Measurements from ENCODE around the gene ADGRV1.
"Not testable (repeated sequence)": the region's sequence is repeated elsewhere in the genome, so short reads cannot be mapped to it uniquely, and the experiment has no call there.

ADGRV1 gene

DNA sequence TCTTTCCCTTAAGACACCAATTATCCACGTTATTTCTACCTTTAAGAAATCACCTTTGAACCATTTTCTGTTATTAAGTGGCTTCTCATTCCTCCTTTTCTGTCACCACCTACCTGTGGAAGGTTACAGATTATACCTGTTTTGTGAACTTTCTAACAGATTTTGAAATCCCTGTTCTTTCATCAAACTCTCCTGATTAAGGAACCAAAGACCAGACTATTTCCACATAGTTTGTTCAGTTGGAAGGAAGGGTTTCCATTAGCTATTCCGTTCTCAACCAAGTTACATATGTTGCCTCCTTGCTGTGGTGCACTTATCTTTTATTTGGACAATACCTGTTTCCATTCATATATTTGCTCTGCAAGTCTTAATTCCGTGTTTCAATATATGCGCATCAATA lies 343.6 kb downstream of the ADGRV1 start:
- Histone ChIP-seq H3K4me1 (no peaks in the 10 kb centered on the region), H3K4me3 (no peak overlapping the region), H3K36me3 (replicated peaks) (no peaks in the 10 kb centered on the region), H3K27me3 (ENCODE audit: low read depth) (no peaks in the 10 kb centered on the region), H3K9me3 (no peaks in the 10 kb centered on the region)
- in situ Hi-C loops (cut with MboI; ENCODE audit: low sequenced_read_pairs) = no loop called here
- DNase-seq (ENCODE audit: low spot score in 2 of 2) = no peak

DNA sequence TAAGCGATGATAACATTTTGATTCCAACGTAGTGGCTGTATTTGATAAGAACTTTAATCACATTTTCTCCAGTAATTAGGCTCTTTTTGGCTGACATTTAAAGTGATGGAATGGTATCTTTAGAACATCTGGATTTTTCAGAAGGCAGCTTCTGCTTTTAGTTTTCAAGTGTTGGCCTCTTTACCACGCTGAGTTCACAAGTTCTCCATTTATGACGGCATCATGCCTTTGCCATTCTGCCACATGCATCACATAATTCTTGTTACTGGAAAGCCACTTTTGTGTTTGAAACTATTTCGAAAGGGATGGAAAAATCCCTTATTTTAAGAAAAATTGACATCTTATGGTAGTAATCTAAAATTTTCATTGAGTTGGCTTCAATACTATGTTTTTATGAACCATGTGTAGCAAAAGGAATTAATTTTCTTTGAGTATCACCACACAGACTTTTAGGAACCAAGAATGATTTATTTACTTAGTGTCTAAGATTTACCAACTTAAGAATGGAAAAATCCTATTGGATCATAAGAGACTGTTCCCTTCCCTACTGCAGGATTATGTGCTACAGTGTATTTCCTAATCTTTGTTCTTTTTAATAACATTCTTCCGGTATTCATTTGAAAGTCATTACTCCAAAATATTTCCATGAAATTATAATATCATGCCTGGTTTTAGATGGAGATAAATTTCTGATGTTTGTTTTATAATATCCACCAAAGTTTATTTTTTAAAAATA lies 344.2 kb downstream of the ADGRV1 start:
- Histone ChIP-seq H3K9me3 (no peaks in the 10 kb centered on the region), H3K4me3 (no peak overlapping the region), H3K36me3 (replicated peaks) (no peaks in the 10 kb centered on the region), H3K27me3 (ENCODE audit: low read depth) (no peaks in the 10 kb centered on the region), H3K4me1 (no peaks in the 10 kb centered on the region)
- in situ Hi-C loops (cut with MboI; ENCODE audit: low sequenced_read_pairs) = no loop called here
- no peak for DNase-seq (ENCODE audit: low spot score in 2 of 2)

DNA sequence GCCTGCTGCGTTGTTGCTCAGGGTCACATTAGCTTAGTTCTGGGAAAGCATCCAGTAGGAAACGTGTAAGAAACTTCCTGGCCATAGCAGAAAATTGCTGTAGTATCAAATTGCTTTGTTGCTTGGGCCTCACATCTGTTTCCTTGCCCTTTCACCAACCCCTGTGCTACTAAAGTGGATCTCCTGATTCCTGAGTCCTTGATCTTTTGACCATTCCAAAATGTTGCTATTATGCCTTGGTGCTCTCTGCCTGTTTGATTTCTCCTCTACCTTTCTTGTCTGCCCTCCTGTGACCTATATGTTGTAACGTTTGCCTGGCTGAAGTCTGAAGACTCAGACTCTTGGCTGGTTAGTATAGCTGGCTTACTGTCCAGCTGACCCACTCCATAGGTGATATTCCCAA lies 350.5 kb downstream of the ADGRV1 start:
- Histone ChIP-seq H3K4me1 (peaks cover 4% of the 10 kb centered on the region; the same call in 1 of the 2 replicates), H3K9me3 (no peaks in the 10 kb centered on the region), H3K4me3 (no peak overlapping the region), H3K27me3 (ENCODE audit: low read depth) (no peaks in the 10 kb centered on the region), H3K36me3 (replicated peaks) (no peaks in the 10 kb centered on the region)
- in situ Hi-C loops (cut with MboI; ENCODE audit: low sequenced_read_pairs) = no loop called here
- DNase-seq (ENCODE audit: low spot score in 2 of 2) = no peak

DNA sequence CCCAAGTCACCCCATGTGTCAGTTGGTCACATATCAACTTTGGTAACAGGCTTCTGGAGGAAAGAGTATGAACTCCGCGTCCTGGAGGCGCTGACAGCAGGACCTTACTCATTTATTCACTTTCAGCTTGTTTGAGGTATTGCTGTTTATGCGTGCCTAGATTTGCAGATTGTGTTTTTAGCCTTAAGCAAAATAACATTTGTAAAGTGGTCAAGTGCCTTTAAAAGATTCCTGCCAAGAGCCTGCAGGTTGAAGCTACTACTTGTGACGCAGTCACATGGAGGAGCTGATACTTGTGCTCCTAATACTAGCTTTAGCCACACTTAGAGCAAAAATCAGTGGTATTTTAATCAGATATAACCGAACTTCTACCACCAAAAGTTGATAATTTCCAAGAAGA lies 351.3 kb downstream of the ADGRV1 start:
- in situ Hi-C loops (cut with MboI; ENCODE audit: low sequenced_read_pairs) = no loop called here
- Histone ChIP-seq H3K4me1 (peaks cover 4% of the 10 kb centered on the region; the same call in 1 of the 2 replicates), H3K9me3 (no peaks in the 10 kb centered on the region), H3K4me3 (no peak overlapping the region), H3K36me3 (replicated peaks) (no peaks in the 10 kb centered on the region), H3K27me3 (ENCODE audit: low read depth) (no peaks in the 10 kb centered on the region)
- DNase-seq (ENCODE audit: low spot score in 2 of 2) = no peak

DNA sequence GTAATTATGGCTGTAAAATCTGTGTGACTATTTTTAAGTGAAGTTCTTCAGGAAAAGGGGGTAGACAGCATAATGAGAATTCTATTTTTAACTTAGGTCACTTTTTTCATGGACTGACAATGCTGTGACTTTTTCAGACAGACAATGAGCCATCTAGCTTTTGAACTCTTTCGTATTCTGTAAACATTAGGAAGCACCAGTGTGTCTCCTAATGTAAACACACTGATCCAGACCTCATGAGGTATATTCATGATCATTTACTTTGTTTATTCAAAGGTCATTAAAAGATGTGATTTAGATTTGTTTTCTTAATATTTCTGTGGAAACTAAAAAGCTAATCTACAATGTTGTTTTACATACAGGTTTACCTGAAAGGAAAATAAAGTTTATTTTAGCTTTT lies 352.6 kb downstream of the ADGRV1 start:
- H3K27me3 ChIP-seq (ENCODE audit: low read depth) = no peaks in the 10 kb centered on the region
- no peaks in the 10 kb centered on the region for H3K9me3 ChIP-seq
- in situ Hi-C loops (cut with MboI; ENCODE audit: low sequenced_read_pairs) = no loop called here
- DNase-seq (ENCODE audit: low spot score in 2 of 2) = no peak
- peaks cover 4% of the 10 kb centered on the region; the same call in 1 of the 2 replicates for H3K4me1 ChIP-seq
- H3K4me3 ChIP-seq = no peak overlapping the region
- H3K36me3 ChIP-seq (replicated peaks) = no peaks in the 10 kb centered on the region

DNA sequence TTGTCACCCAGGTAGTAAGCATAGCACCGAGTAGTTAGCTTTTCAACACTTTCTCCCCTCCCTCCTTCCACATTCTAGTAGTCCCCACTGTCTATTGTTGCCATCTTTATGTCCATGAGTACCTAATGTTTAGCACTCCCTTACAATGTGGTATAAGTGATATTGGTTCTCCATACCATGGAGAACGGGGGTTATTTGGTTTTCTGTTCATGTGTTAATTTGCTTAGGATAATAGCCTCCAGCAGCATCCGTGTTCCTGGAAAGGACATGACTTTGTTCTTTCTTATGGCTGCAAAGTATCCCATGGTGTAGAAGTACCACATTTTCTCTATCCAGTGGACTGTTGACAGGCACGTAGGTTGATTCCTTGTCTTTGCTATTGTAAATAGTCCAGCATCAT lies 353.9 kb downstream of the ADGRV1 start:
- in situ Hi-C loops (cut with MboI; ENCODE audit: low sequenced_read_pairs) = no loop called here
- H3K36me3 ChIP-seq (replicated peaks) = no peaks in the 10 kb centered on the region
- peaks cover 4% of the 10 kb centered on the region; the same call in 1 of the 2 replicates for H3K4me1 ChIP-seq
- no peak overlapping the region for H3K4me3 ChIP-seq
- H3K27me3 ChIP-seq (ENCODE audit: low read depth) = no peaks in the 10 kb centered on the region
- H3K9me3 ChIP-seq = no peaks in the 10 kb centered on the region
- DNase-seq (ENCODE audit: low spot score in 2 of 2) = peak; percentile 21 to 75

DNA sequence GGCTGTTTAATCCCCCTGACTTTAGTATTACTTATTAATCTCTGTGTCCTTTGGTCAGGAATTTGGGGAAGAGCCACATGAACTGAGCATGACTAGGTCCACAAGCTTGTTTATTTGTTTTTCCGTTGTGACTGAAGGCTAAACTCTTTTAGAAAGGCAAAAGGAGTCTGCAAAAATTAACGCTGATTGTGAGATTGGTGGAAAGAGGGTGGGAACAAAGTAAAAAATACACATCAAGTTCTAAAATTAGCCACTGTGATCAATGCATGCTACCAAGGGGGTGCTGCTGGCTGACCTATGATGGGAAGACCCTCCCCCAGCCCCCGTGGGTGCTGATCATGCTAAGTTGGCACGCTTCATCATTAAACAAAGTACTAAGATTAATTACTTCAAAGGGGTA lies 356.8 kb downstream of the ADGRV1 start:
- no peak for DNase-seq (ENCODE audit: low spot score in 2 of 2)
- Histone ChIP-seq H3K27me3 (ENCODE audit: low read depth) (no peaks in the 10 kb centered on the region), H3K4me1 (peaks cover 4% of the 10 kb centered on the region; the same call in 1 of the 2 replicates), H3K36me3 (replicated peaks) (no peaks in the 10 kb centered on the region), H3K4me3 (no peak overlapping the region), H3K9me3 (no peaks in the 10 kb centered on the region)
- in situ Hi-C loops (cut with MboI; ENCODE audit: low sequenced_read_pairs) = no loop called here

DNA sequence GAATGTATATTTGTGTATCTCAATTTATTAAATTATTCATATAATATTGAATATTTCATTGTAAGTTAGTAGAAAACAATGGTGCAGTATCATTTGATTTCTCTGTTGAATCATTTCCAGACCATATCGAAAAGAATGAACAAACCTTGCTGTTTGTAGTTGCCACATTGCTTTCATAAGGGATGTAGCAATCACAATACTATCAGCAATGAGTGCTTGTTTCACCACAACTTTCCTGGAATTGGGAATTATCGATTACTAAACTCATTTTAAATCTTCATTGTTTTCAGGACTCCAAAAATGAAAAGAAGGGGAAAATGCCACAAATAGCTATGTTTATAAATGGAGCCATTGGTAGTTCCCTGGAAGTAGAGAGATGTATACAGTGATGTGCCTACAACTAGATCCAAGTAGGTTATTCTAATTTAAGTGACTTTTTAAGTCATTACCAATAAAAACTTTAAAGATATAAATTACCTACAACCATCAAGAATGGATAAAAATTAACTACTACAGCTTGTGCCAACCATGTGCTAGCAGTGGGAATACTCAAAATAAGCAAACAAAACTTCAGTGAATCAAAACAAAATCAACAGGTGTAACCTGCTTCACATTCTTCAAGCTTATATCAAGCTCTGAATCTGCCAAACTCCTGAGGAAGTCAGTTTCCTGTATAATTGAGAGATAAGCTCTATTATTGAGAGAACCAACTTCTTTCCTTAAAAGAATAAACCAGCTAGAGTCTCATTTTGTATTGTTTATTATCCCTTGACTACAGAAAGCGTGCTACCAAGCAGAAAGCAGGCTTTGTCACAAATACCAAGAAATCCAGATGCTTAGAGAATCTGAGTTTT lies 358.6 kb downstream of the ADGRV1 start:
- Histone ChIP-seq H3K9me3 (no peaks in the 10 kb centered on the region), H3K4me1 (peaks cover 3% of the 10 kb centered on the region; the same call in 1 of the 2 replicates), H3K36me3 (replicated peaks) (no peaks in the 10 kb centered on the region), H3K4me3 (no peak overlapping the region), H3K27me3 (ENCODE audit: low read depth) (no peaks in the 10 kb centered on the region)
- DNase-seq (ENCODE audit: low spot score in 2 of 2) = no peak
- in situ Hi-C loops (cut with MboI; ENCODE audit: low sequenced_read_pairs) = no loop called here

DNA sequence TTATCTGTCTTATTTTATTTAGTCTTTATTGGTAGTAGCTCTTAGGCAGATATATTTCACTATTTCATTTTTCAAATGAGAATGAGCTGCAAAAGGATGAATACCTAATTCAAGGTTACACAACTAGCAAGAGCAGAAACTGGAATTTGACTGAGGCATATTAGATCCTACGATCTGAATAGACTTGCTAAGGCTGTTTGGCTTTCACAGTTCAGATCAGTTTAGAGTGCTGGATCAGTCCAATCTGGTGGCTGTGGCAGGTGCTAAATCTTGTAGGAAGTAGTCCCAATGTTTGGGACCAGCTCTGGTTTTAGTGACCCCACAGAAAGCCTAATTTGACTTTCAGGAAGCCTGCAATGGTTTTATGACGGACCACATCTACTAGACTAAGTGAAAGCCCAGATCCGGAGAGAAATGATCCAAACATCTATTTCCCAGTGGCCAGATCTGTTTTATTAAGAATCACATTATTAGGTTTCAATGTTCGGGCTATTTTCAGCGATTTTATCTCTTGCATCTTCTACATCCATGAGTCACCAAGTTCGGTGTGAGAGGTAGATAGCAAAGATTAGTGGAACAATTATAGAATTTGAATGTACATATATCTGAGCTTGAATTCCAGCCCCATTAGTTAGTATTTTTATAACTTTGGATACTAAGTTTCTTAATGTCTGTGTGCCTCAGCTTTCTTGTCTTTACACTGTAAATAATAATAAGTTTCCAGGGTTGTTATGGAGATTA lies 359.5 kb downstream of the ADGRV1 start:
- Histone ChIP-seq H3K9me3 (no peaks in the 10 kb centered on the region), H3K4me1 (no peaks in the 10 kb centered on the region), H3K4me3 (no peak overlapping the region), H3K27me3 (ENCODE audit: low read depth) (no peaks in the 10 kb centered on the region), H3K36me3 (replicated peaks) (peaks cover 4% of the 10 kb centered on the region)
- in situ Hi-C loops (cut with MboI; ENCODE audit: low sequenced_read_pairs) = no loop called here
- no peak for DNase-seq (ENCODE audit: low spot score in 2 of 2)

DNA sequence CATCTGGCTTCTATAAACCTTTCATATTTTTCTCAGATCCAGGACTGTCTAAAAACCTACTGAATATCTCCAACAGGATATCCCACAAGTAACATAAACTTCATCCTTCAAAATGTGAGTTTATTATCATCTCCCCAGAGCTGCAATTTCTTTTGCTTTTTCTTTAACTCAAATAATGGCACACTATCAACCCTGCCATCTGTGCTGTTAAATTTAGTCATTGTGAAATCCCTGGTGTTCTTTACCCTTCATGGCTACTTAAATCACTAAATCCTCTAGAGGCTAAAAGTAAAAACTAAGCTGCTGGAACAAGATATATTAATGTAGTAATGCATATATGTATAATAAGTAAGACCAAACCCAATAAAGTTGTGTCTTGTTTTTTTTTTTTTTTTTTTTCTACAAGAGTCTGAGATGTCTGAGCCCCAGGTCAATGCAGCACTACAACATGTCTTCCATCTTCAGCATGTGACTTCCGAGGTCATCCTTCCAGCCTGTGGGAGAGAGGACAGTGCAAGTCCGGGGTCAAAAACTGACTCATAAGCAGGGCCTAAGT lies 362.9 kb downstream of the ADGRV1 start:
- no peak for DNase-seq (ENCODE audit: low spot score in 2 of 2)
- no peaks in the 10 kb centered on the region for H3K9me3 ChIP-seq
- in situ Hi-C loops (cut with MboI; ENCODE audit: low sequenced_read_pairs) = no loop called here
- H3K4me1 ChIP-seq = no peaks in the 10 kb centered on the region
- H3K36me3 ChIP-seq (replicated peaks) = peaks cover 4% of the 10 kb centered on the region
- H3K27me3 ChIP-seq (ENCODE audit: low read depth) = no peaks in the 10 kb centered on the region
- H3K4me3 ChIP-seq = no peak overlapping the region

DNA sequence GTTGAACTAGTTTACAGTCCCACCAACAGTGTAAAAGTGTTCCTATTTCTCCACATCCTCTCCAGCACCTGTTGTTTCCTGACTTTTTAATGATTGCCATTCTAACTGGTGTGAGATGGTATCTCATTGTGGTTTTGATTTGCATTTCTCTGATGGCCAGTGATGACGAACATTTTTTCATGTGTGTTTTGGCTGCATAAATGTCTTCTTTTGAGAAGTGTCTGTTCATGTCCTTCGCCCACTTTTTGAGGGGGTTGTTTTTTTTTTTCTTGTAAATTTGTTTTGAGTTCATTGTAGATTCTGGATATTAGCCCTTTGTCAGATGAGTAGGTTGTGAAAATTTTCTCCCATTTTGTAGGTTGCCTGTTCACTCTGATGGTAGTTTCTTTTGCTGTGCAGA lies 365.6 kb downstream of the ADGRV1 start:
- DNase-seq (ENCODE audit: low spot score in 2 of 2); H3K9me3 ChIP-seq; H3K4me1 ChIP-seq; H3K27me3 ChIP-seq (ENCODE audit: low read depth); H3K4me3 ChIP-seq; in situ Hi-C loops (cut with MboI; ENCODE audit: low sequenced_read_pairs); H3K36me3 ChIP-seq (replicated peaks): not testable (repeated sequence)

DNA sequence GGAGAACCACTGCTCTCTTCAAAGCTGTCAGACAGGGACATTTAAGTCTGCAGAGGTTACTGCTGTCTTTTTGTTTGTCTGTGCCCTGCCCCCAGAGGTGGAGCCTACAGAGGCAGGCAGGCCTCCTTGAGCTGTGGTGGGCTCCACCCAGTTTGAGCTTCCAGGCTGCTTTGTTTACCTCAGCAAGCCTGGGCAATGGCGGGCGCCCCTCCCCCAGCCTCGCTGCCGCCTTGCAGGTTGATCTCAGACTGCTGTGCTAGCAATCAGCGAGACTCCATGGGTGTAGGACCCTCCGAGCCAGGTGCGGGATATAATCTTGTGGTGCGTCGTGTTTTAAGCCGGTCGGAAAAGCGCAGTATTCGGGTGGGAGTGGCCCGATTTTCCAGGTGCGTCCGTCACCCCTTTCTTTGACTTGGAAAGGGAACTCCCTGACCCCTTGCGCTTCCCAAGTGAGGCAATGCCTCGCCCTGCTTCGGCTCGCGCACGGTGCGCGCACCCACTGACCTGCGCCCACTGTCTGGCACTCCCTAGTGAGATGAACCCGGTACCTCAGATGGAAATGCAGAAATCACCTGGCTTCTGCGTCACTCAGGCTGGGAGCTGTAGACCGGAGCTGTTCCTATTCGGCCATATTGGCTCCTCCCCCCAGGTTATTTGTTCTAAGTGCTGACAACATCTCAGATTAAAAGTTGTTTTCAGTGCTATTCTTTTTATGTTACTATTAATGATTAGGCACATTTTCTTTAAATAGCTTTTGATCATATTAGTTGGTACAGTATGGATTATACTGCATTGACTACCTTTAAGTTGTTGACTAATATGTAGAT lies 370.6 kb downstream of the ADGRV1 start:
- H3K9me3 ChIP-seq; in situ Hi-C loops (cut with MboI; ENCODE audit: low sequenced_read_pairs); H3K4me3 ChIP-seq; H3K27me3 ChIP-seq (ENCODE audit: low read depth); H3K36me3 ChIP-seq (replicated peaks): not testable (repeated sequence)
- peaks cover 14% of the 10 kb centered on the region for H3K4me1 ChIP-seq
- peak in 1 of 2 experiments; percentile 58 for DNase-seq (ENCODE audit: low spot score in 2 of 2)

DNA sequence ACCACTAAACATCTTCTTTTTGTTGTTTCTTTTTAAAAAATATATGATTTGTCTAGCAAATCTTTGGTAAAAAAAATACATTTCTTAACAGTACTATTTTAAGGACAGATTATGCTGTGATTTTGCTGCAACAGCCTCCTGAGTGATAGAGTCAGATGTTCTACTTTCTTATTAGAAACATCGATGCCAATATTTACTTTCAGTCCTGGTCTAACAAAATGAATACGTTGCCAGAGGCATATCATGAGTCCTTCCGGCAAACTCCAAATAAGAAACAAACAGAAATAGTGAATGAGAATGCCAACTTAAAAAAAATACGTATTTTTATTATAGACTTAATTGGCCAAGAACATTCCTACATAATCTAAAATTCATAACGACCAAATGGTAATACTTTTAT lies 371.5 kb downstream of the ADGRV1 start:
- in situ Hi-C loops (cut with MboI; ENCODE audit: low sequenced_read_pairs) = no loop called here
- Histone ChIP-seq H3K27me3 (ENCODE audit: low read depth) (no peaks in the 10 kb centered on the region), H3K4me1 (peaks cover 14% of the 10 kb centered on the region), H3K4me3 (no peak overlapping the region), H3K9me3 (no peaks in the 10 kb centered on the region), H3K36me3 (replicated peaks) (no peaks in the 10 kb centered on the region)
- no peak for DNase-seq (ENCODE audit: low spot score in 2 of 2)
